Spleen (tissue), 7 donors: ENCODE data around the gene DDR1.

Source experiments
- CTCF ChIP-seq, 11 experiments: fragments of 200-600 bp in 7 of 11; fragments of 450-650 bp in 4 of 11; sonication (generic) in 4 of 11; IDR thresholded peaks in 8 of 11; conservative IDR thresholded peaks in 3 of 11; 1 replicate in 7 of 11; 2 replicates in 4 of 11; pipeline versions ENCODE4 v1.4.0 to v1.8.0; 2016 to 2021; ENCODE audit warnings: antibody characterized with exemption in 11 of 11, inconsistent platforms in 4 of 11, mild to moderate bottlenecking in 1 of 11
- POLR2AphosphoS5 ChIP-seq, 3 donors: sonication (generic); formaldehyde crosslinking; IDR thresholded peaks; one replicate each; pipeline ENCODE4 v1.5.1; 2017; ENCODE audit warnings: antibody characterized with exemption in 3 of 3
- donor health status: DM: no; HTN: no; CAD: no; lungs with moderate emphysema.
- donor health status: DM: no; HTN: no; CAD: no.
- donor health status: DM: no; HTN: no; CAD: no.

DNA sequence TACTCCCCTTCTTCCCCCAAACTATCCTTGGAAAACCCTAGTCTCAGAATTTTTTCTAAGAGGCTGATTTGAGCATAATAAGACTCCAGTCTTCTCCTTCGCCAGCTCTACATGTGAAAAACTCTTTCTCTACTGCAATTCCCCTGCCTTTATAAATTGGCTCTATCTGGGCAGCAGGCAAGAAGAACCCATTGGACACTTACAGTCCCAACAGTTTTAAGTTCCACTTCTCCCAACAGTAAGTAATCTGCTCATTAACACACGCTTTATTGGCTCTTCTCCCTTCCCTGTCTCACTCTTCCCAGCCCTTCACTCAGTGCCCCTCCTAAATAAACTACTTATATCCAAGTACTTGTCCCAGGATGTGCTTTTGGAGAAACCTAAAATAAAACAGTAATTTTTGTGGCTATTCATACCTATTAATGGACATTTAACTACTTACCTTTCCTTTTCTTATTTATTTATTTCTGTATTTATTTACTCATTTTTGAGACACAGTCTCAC lies 11.1 kb upstream of the DDR1 start:
- TF ChIP-seq POLR2AphosphoS5 (IDR thresholded peaks at IDR 0.05) (no peak), CTCF (IDR thresholded peaks at IDR 0.05 in 8 of 11, conservative IDR thresholded peaks at IDR 0.05 in 3 of 11) (no peak)
